PC-9 (cell line): Measurements from ENCODE around the gene ATP8B3.

ENCODE experiments used
- EZH2 ChIP-seq: fragments of 200-600 bp; sonication (generic); IDR thresholded peaks from 2 replicates; pipeline ENCODE4 v1.8.0; 2017; ENCODE audit warnings: antibody characterized with exemption, low read depth
- TF ChIP-seq, protein P1 (sequence below): fragments of 200-600 bp; sonication (generic); conservative IDR thresholded peaks from 2 replicates; pipeline ENCODE4 v1.6.1; 2017; ENCODE audit warnings: mixed run types, antibody characterized with exemption, mild to moderate bottlenecking, moderate library complexity

DNA sequence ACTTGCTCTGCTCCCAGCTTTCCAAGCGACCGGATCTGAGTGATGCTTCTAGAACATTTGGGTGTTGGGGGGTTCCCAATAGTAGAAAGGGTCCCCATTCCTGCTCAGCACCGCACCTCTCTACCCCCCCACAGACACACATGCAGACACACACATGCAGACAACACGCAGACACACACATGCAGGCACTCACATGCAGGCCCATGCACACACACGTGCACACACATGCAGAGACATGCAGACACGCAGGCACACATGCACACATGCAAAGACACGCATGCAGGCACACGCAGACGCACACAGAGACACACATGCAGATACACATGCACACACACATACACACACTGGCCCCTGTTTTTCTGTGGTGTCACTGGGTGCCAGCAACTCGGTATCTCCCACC lies 34.9 kb downstream of the ATP8B3 start:
- TF ChIP-seq, protein P1, sequence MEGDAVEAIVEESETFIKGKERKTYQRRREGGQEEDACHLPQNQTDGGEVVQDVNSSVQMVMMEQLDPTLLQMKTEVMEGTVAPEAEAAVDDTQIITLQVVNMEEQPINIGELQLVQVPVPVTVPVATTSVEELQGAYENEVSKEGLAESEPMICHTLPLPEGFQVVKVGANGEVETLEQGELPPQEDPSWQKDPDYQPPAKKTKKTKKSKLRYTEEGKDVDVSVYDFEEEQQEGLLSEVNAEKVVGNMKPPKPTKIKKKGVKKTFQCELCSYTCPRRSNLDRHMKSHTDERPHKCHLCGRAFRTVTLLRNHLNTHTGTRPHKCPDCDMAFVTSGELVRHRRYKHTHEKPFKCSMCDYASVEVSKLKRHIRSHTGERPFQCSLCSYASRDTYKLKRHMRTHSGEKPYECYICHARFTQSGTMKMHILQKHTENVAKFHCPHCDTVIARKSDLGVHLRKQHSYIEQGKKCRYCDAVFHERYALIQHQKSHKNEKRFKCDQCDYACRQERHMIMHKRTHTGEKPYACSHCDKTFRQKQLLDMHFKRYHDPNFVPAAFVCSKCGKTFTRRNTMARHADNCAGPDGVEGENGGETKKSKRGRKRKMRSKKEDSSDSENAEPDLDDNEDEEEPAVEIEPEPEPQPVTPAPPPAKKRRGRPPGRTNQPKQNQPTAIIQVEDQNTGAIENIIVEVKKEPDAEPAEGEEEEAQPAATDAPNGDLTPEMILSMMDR = no peak
- no peak for TF ChIP-seq EZH2
